Neuronal stem cell (in vitro differentiated cells): ENCODE measurements around the gene SSBP4.

ENCODE experiments used
- DNase-seq: peaks from one replicate; pipeline ENCODE4 v3.0.0-alpha.2; 2013; ENCODE audit warnings: low spot score
- H2AFZ ChIP-seq: one replicate; pipeline ENCODE4 v1.6.1; 2013; ENCODE audit warnings: mild to moderate bottlenecking, low read length, inconsistent platforms
- H2AK5ac ChIP-seq: 2 replicates; pipeline ENCODE4 v1.6.1; 2013; ENCODE audit warnings: low read depth, mild to moderate bottlenecking, inconsistent platforms, low read length, moderate library complexity, mixed read lengths
- H2BK120ac ChIP-seq: 2 replicates; pipeline ENCODE4 v1.6.1; 2013; ENCODE audit warnings: low read depth, mild to moderate bottlenecking, inconsistent platforms, low read length, moderate library complexity, mixed read lengths
- H2BK12ac ChIP-seq: one replicate; pipeline ENCODE4 v1.6.1; 2013; ENCODE audit warnings: low read length, inconsistent platforms
- H2BK15ac ChIP-seq: 2 replicates; pipeline ENCODE4 v1.6.1; 2013; ENCODE audit warnings: mild to moderate bottlenecking, low read length, inconsistent platforms, mixed read lengths
- H2BK5ac ChIP-seq: one replicate; pipeline ENCODE4 v1.6.1; 2013; ENCODE audit warnings: inconsistent platforms, mild to moderate bottlenecking, low read length, moderate library complexity
- H3K14ac ChIP-seq: one replicate; pipeline ENCODE4 v1.6.1; 2013; ENCODE audit warnings: low read length, inconsistent platforms
- H3K18ac ChIP-seq: 2 replicates; pipeline ENCODE4 v1.6.1; 2013; ENCODE audit warnings: low read length, inconsistent platforms
- H3K23ac ChIP-seq: 2 replicates; pipeline ENCODE4 v1.6.1; 2013; ENCODE audit warnings: low read depth, mild to moderate bottlenecking, mixed read lengths, low read length, inconsistent platforms; ENCODE audit not compliant: poor library complexity
- H3K27ac ChIP-seq: replicated peaks from 3 replicates; pipeline ENCODE4 v1.5.1; 2013; ENCODE audit warnings: low read length, inconsistent platforms
- H3K27me3 ChIP-seq, 3 experiments: 2 replicates each; pipeline ENCODE4 v1.6.1; 2013; ENCODE audit warnings: low read length in 3 of 3, mild to moderate bottlenecking in 2 of 3, inconsistent platforms in 1 of 3, low read depth in 1 of 3, mixed read lengths in 1 of 3, moderate library complexity in 1 of 3; ENCODE audit not compliant: control insufficient read depth in 3 of 3, insufficient read depth in 3 of 3
- H3K36me3 ChIP-seq, 2 donors: replicated peaks in 1 of 2; 2 replicates each; pipeline ENCODE4 v1.6.1; 2013; ENCODE audit warnings: low read length in 2 of 2; ENCODE audit not compliant: control insufficient read depth in 2 of 2, insufficient read depth in 2 of 2
- H3K4ac ChIP-seq: 2 replicates; pipeline ENCODE4 v1.6.1; 2013; ENCODE audit warnings: inconsistent platforms, mild to moderate bottlenecking, low read length, moderate library complexity
- H3K4me1 ChIP-seq, 2 donors: 1 replicate in 1 of 2; 2 replicates in 1 of 2; pipeline ENCODE4 v1.6.1; 2013; ENCODE audit warnings: low read length in 2 of 2, low read depth in 1 of 2; ENCODE audit not compliant: control insufficient read depth in 2 of 2, insufficient read depth in 1 of 2
- H3K4me2 ChIP-seq: one replicate; pipeline ENCODE4 v1.6.1; 2013; ENCODE audit warnings: mild to moderate bottlenecking, low read length, inconsistent platforms; ENCODE audit not compliant: insufficient read depth, poor library complexity, severe bottlenecking
- H3K4me3 ChIP-seq, 2 donors: 2 replicates each; pipeline ENCODE4 v1.5.1; 2013; ENCODE audit warnings: low read length in 2 of 2, mild to moderate bottlenecking in 2 of 2, inconsistent platforms in 1 of 2, moderate library complexity in 1 of 2
- H3K79me1 ChIP-seq: one replicate; pipeline ENCODE4 v1.6.1; 2013; ENCODE audit warnings: low read depth, mild to moderate bottlenecking, inconsistent platforms, low read length, moderate library complexity
- H3K9ac ChIP-seq: one replicate; pipeline ENCODE4 v1.6.1; 2013; ENCODE audit warnings: mild to moderate bottlenecking, low read depth, low read length, inconsistent platforms; ENCODE audit not compliant: poor library complexity
- H3K9me3 ChIP-seq, 2 donors: replicated peaks in 1 of 2; 2 replicates each; pipeline versions ENCODE3 to v1.6.1; 2013; ENCODE audit warnings: low read length in 2 of 2, mild to moderate bottlenecking in 2 of 2, inconsistent platforms in 1 of 2, low read depth in 1 of 2, mixed read lengths in 1 of 2, moderate library complexity in 1 of 2; ENCODE audit not compliant: control insufficient read depth in 2 of 2, insufficient read depth in 1 of 2
- H4K8ac ChIP-seq: one replicate; pipeline ENCODE4 v1.6.1; 2013; ENCODE audit warnings: low read depth, mild to moderate bottlenecking, inconsistent platforms, low read length, moderate library complexity
- H4K91ac ChIP-seq: one replicate; pipeline ENCODE4 v1.6.1; 2013; ENCODE audit warnings: low read length, low read depth, mild to moderate bottlenecking, inconsistent platforms; ENCODE audit not compliant: poor library complexity
- WGBS, 2 donors: extraction: QIAGEN DNeasy Blood & Tissue Kit; methylation state at CpG; one replicate each; pipeline ENCODE4 v1.1.7; 2013; ENCODE audit warnings: missing lambda C conversion rate in 2 of 2, mixed read lengths in 1 of 2; ENCODE audit not compliant: insufficient read length in 2 of 2, insufficient replicate concordance in 1 of 2; ENCODE audit errors: extremely low coverage in 2 of 2; 5-methylcytosine and 5-hydroxymethylcytosine counted together

The SSBP4 gene

DNA sequence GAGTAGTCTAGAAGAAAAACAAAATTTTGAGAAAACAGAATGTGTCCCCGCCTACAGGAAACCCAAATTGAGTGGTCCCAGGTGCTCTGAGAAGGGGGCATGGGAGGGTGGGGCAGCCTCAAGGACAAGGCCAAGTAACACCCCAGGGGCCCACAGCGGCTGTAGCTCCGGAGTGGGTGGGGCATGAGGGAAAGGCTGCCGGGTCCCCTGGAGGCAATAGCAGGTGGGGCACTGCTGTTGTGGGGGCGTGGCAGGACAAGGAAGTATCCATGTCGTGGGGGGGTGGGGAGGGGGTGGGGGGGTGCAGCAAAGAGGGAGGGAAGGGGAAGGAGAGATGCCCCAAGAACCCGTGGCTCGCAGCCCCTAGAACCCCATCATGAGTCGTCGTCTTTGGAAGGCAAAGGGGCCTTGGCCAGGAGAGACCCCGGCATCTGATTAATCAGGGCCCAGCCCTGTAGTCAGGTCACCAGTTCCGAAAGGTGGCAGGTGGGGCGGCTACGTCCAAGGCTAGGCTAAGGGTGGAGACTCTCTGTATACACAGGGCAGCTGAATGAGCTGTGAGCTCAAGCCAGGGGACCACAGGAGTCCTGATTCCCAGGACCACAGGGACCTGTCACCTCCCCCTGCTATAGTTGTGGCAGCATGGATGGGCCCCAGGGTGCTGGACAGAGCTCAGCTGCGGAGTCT is 26.2 kb downstream of the SSBP4 start:
- H3K9me3 ChIP-seq, result peaks cover 0 to 4% of the 10 kb centered on the region in 2 donors
- WGBS, 2 donors, result no CpG with 5 or more reads among the region's 15 CpGs
- H4K8ac ChIP-seq, result peak overlapping the region; percentile 72
- H3K79me1 ChIP-seq, result peaks cover 3% of the 10 kb centered on the region
- H3K14ac ChIP-seq, result no peak overlapping the region
- peak overlapping the region; percentile 41 for H2BK12ac ChIP-seq
- no peak overlapping the region for H2AFZ ChIP-seq
- H2BK120ac ChIP-seq, result no peak overlapping the region
- H2BK5ac ChIP-seq, result peak overlapping the region; percentile 60
- H2BK15ac ChIP-seq, result no peak overlapping the region
- H2AK5ac ChIP-seq, result peak overlapping the region; percentile 15
- H3K4ac ChIP-seq, result no peak overlapping the region
- H3K23ac ChIP-seq, result no peak overlapping the region
- no peak overlapping the region for H3K18ac ChIP-seq
- peaks cover 17 to 23% of the 10 kb centered on the region in 2 donors for H3K4me1 ChIP-seq
- H3K9ac ChIP-seq, result no peak overlapping the region
- no peak overlapping the region for H3K27ac ChIP-seq
- H3K27me3 ChIP-seq, result no peaks in the 10 kb centered on the region
- peaks cover 23 to 44% of the 10 kb centered on the region in 2 donors for H3K36me3 ChIP-seq
- no peak for DNase-seq
- H3K4me2 ChIP-seq, result no peak overlapping the region
- no peak overlapping the region for H4K91ac ChIP-seq
- no peak overlapping the region for H3K4me3 ChIP-seq

DNA sequence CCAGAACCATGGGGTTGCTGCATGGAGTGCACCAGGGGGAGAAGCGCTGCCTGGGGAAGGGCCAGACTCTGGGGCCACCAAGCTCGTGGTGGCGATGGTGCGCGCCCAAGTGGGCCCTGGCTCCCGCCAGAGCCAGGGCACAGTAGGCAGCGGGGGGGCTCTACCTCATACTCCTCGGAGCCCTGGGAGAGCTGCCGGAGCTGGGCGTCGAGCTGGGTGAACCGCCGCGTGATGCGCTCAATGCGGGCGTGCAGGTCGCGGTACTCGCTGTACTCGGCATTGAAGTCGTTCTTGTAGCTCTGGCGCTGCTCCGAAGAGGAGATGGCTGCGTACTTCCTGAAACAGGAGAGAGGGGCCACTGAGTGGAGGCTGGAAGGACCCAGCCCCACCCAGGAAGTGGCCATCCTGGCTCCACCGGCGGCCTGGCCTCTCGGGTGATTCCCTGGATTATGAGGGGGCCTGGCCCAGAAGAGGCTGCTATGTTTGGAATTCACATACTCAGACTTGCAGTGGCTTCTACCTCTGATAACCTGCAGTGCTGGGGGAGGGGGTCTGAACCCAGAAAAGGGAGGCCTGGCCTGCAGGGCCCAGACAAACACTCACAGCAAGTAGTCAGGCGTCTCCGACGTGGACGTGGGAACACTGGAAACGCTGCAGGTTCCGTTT is 27.1 kb downstream of the SSBP4 start:
- DNase-seq, result no peak
- peak overlapping the region; percentile 41 for H2BK12ac ChIP-seq
- no peak overlapping the region for H4K8ac ChIP-seq
- no peak overlapping the region for H3K4me2 ChIP-seq
- no peak overlapping the region for H2AFZ ChIP-seq
- H2BK5ac ChIP-seq, result peak overlapping the region; percentile 60
- H3K4me3 ChIP-seq, result no peak overlapping the region
- peak overlapping the region; percentile 87 for H3K18ac ChIP-seq
- H3K9ac ChIP-seq, result peak overlapping the region; percentile 88
- H3K27me3 ChIP-seq, result no peaks in the 10 kb centered on the region
- peak overlapping the region; percentile 21 for H3K14ac ChIP-seq
- peak overlapping the region; percentile 85 for H3K23ac ChIP-seq
- peaks cover 0 to 4% of the 10 kb centered on the region in 2 donors for H3K9me3 ChIP-seq
- H2BK15ac ChIP-seq, result peak overlapping the region; percentile 37
- H3K27ac ChIP-seq, result no peak overlapping the region
- H2AK5ac ChIP-seq, result peak overlapping the region; percentile 63
- H3K36me3 ChIP-seq, result peaks cover 24 to 48% of the 10 kb centered on the region in 2 donors
- H3K79me1 ChIP-seq, result peaks cover 3% of the 10 kb centered on the region
- peak overlapping the region; percentile 84 for H3K4ac ChIP-seq
- H4K91ac ChIP-seq, result no peak overlapping the region
- no peak overlapping the region for H2BK120ac ChIP-seq
- H3K4me1 ChIP-seq, result peaks cover 16 to 22% of the 10 kb centered on the region in 2 donors
- WGBS, 2 donors, result no CpG with 5 or more reads among the region's 34 CpGs

DNA sequence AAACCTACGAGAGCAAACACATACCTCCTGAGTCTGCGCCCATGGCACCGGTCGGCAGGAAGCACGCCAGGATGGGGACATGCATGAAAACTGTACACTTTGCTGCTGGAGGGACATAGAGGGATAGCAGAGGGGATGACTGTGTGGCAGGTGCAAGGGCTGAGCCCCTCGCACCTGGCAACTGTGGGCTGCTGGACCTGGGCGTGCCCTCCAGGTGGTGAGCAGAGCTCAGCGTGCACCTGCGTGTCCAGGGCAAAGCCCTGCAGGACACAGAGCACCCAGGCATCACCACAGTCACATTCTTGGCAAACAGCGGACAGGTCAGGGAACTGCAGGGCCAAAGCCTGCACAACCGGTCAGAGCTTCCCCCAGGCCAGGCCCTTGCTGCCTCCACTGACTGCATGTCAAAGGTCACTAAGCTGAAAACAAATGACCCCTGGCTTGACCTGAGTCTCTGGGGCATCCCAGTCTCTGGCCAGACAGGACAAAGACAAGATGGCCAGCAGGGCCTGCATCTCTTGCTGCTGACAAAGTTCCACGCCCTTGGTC is 27.7 kb downstream of the SSBP4 start:
- H2AK5ac ChIP-seq, result peak overlapping the region; percentile 63
- H3K79me1 ChIP-seq, result peaks cover 3% of the 10 kb centered on the region
- no peak overlapping the region for H3K4me3 ChIP-seq
- H2AFZ ChIP-seq, result no peak overlapping the region
- DNase-seq, result no peak
- no peak overlapping the region for H3K4me2 ChIP-seq
- no CpG with 5 or more reads among the region's 12 CpGs for WGBS, 2 donors
- peak overlapping the region; percentile 26 for H3K27ac ChIP-seq
- H3K18ac ChIP-seq, result peak overlapping the region; percentile 87
- peak overlapping the region; percentile 88 for H3K9ac ChIP-seq
- peaks cover 18 to 26% of the 10 kb centered on the region in 2 donors for H3K4me1 ChIP-seq
- peak overlapping the region; percentile 60 for H2BK5ac ChIP-seq
- H3K14ac ChIP-seq, result peak overlapping the region; percentile 89
- no peak overlapping the region for H2BK120ac ChIP-seq
- H2BK15ac ChIP-seq, result peak overlapping the region; percentile 43
- H3K27me3 ChIP-seq, result no peaks in the 10 kb centered on the region
- H3K36me3 ChIP-seq, result peaks cover 24 to 48% of the 10 kb centered on the region in 2 donors
- no peak overlapping the region for H4K91ac ChIP-seq
- H3K4ac ChIP-seq, result peak overlapping the region; percentile 84
- H3K9me3 ChIP-seq, result peaks cover 0 to 4% of the 10 kb centered on the region in 2 donors
- no peak overlapping the region for H4K8ac ChIP-seq
- no peak overlapping the region for H2BK12ac ChIP-seq
- H3K23ac ChIP-seq, result peak overlapping the region; percentile 85

DNA sequence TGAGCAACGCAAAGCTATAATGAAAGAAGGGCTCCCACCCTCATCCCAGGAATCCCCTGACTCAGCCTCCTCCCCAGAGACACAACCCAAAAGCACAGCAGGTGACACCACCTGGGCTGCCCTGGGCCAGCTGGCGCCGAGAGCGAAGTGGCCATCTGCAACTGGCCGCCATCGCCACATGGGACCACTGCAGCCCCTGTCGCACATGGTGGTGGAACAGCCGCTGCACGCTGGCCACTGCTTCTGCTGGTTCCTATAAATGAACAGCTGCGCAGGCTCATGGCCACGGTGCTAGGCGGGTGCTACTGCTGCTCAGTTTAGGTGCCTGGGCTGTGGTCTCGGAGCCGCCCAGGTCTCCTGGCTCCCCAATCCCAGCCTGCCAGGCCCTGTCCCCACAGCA is 30.4 kb downstream of the SSBP4 start:
- Histone ChIP-seq H3K14ac (no peak overlapping the region), H3K27me3 (no peaks in the 10 kb centered on the region), H3K23ac (no peak overlapping the region), H2AK5ac (peak overlapping the region; percentile 97), H3K36me3 (peaks cover 24 to 46% of the 10 kb centered on the region in 2 donors), H2AFZ (no peak overlapping the region), H2BK5ac (no peak overlapping the region), H4K91ac (no peak overlapping the region), H3K18ac (no peak overlapping the region), H2BK120ac (no peak overlapping the region), H3K79me1 (peaks cover 3% of the 10 kb centered on the region), H4K8ac (peak overlapping the region; percentile 17), H3K4me2 (no peak overlapping the region), H2BK15ac (peak overlapping the region; percentile 30), H3K27ac (no peak overlapping the region), H2BK12ac (no peak overlapping the region), H3K4me1 (peaks cover 15 to 29% of the 10 kb centered on the region in 2 donors), H3K9me3 (no peaks in the 10 kb centered on the region), H3K9ac (peak overlapping the region; percentile 21), H3K4me3 (no peak overlapping the region), H3K4ac (no peak overlapping the region)
- no CpG with 5 or more reads among the region's 14 CpGs for WGBS, 2 donors
- no peak for DNase-seq
